GM21423 (cell line): ENCODE data around the gene GATA5.

Experiments used
- ATAC-seq: cut with Tn5 transposase; IDR thresholded peaks from one replicate; pipeline ENCODE4 v1.9.1; 2021; ENCODE audit warnings: mild to moderate bottlenecking, moderate library complexity; ENCODE audit not compliant: unreplicated experiment

Gene GATA5

GRCh38 chr20:62418709-62419487, 56.9 kb downstream of the GATA5 start:
- ATAC-seq, result no peak

DNA sequence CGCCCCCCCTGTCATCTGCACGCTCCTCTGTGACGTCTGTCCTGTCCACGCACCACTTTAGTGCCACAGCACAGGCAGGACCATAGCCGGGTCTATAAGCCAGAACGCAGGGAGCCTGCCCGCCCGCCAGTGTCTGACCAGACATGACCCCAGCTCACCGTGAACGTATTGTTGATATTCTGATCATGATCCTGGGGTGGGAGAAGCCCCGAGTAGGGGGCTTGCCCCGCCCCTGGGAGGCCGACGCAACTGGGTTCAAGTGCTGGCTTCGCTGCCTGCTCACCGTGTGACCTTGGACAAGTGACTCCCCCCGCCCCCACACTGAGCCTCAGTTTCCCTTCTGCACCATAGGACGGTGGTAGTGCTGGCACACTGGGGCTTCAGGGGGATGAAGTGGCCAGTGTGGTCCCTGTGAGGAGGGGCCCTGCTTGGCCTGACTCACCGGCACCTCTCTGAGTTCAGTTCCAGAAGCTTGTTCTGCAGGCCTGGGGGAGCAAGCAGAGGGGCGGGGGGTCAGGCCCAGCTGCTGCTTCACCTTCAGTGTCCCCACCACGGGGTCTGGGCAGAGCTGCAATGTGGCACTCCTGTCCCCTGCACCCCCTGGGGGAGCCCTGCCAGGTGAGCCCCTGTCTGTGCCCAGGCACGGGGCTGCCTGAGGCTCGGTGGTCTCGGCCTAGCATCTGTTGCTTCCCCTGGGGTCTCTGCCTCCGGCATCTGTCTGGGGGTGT, 57.6 kb downstream of the GATA5 start:
- ATAC-seq, result no peak

- no peak for ATAC-seq
These were observed 58.9 kb downstream of the GATA5 start for GRCh38 chr20:62416651-62417637.

DNA sequence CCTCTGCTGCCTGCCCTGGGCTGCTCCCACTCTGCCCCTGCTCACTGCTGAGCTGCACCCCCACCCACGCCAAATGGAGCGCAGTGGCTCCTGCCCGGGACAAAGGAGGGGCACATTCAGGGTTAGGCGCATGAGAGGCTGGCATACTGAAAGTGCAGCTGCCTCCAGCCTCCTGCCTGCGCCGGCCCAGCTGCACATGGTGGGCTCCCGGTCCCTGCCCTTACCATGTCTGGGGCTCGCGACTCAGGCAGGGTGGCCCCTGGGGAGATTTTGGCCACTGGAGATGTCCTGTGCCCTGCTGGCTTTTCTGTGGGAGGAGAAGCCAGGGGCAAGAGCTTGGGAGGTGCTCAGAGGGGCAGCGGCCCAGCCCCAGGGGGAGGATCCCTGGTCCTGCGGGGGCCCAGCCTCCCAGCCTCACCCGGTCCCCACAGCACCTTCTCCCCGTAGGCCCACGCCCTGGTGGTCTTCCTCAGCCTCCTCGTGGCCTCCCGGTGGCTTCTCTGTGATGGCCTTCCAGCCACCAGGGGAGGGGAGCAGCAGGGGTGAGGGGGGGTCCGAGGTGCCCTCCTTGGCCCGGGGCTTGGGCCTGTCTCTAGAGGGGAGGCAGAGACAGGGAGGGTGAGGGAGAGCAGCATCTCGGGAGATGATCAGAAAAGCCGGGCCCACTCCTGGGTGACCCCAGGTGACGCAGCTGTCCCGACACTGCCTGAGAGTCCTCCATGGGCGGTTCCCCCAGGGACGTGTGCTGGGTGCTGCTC, 60.3 kb downstream of the GATA5 start:
- no peak for ATAC-seq

DNA sequence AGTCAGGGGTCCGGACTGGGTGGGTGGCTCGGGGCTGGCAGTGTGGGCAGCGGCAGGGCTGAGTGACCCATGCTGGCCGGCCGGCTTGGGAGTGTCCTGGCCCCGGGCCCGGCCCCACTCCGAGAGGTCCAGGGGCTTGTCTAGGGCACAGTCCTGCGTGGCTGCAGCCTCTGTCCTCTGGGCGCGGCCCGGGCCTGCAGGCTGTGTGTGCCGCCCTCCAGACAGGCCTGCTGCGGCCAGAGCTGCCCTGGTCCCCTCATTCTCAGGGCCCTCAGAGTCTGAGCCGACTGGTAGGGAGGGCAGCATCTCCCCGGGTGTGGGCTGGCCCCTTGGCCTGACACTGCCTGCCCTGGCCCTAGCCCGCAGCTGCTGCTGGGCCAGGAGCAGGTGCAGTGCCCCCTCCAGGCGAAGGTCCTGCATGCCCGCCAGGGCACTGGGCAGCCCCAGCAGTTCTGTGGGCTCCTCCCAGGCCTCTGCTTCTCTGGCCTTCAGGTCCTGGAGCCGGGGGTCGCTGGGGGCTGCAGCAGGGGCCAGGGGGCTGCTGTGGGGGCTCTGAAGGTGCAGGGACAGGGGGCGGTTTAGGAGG, 61.8 kb downstream of the GATA5 start:
- no peak for ATAC-seq
